Spleen (tissue), 11 donors: ENCODE measurements around the gene TMEM120A. TPM values are rescaled to one million over a fixed set of nuclear protein-coding genes. Genes with fewer than 3 reads are reported as not detected.
A peak's percentile ranks its signal among the peaks of the same experiment; 100 is the strongest.

Experiments
- DNase-seq: peaks from one replicate; pipeline ENCODE4 v3.0.0-alpha.2; 2020
- H3K27ac ChIP-seq, 8 donors: fragments of 200-600 bp; sonication (generic) in 7 of 8; 1 replicate in 4 of 8; 2 replicates in 4 of 8; pipeline versions ENCODE4 v1.5.0 to v1.8.0; 2016 to 2021; ENCODE audit warnings: inconsistent platforms in 4 of 8, mild to moderate bottlenecking in 4 of 8, moderate library complexity in 1 of 8
- H3K27me3 ChIP-seq, 7 donors: fragments of 200-600 bp; sonication (generic) in 6 of 7; replicated peaks in 1 of 7; 1 replicate in 4 of 7; 2 replicates in 3 of 7; pipeline versions ENCODE4 v1.5.0 to v1.8.0; 2016 to 2021; ENCODE audit warnings: inconsistent platforms in 3 of 7, mild to moderate bottlenecking in 1 of 7
- H3K36me3 ChIP-seq, 6 donors: fragments of 200-600 bp; sonication (generic) in 5 of 6; 1 replicate in 4 of 6; 2 replicates in 2 of 6; pipeline versions ENCODE4 v1.5.0 to v1.8.0; 2016 to 2021; ENCODE audit warnings: inconsistent platforms in 2 of 6
- H3K4me1 ChIP-seq, 6 donors: fragments of 200-600 bp; sonication (generic) in 5 of 6; 1 replicate in 3 of 6; 2 replicates in 3 of 6; pipeline versions ENCODE4 v1.5.0 to v1.8.0; 2016 to 2021; ENCODE audit warnings: inconsistent platforms in 3 of 6
- H3K4me3 ChIP-seq, 8 donors: fragments of 200-600 bp; sonication (generic) in 7 of 8; 1 replicate in 4 of 8; 2 replicates in 4 of 8; pipeline versions ENCODE4 v1.5.0 to v1.8.0; 2016 to 2021; ENCODE audit warnings: inconsistent platforms in 4 of 8, mild to moderate bottlenecking in 4 of 8, moderate library complexity in 2 of 8
- H3K9me3 ChIP-seq, 8 donors: fragments of 200-600 bp; sonication (generic) in 7 of 8; 1 replicate in 4 of 8; 2 replicates in 4 of 8; pipeline versions ENCODE4 v1.5.0 to v1.8.0; 2016 to 2021; ENCODE audit warnings: inconsistent platforms in 4 of 8
- POLR2A ChIP-seq, 3 donors: fragments of 450-650 bp; IDR thresholded peaks; one replicate each; pipeline ENCODE4 v1.5.1; 2017; ENCODE audit warnings: antibody characterized with exemption in 3 of 3, mild to moderate bottlenecking in 1 of 3
- POLR2AphosphoS5 ChIP-seq, 3 donors: sonication (generic); formaldehyde crosslinking; IDR thresholded peaks; one replicate each; pipeline ENCODE4 v1.5.1; 2017; ENCODE audit warnings: antibody characterized with exemption in 3 of 3
- WGBS, 5 donors: extraction: QIAGEN DNeasy Blood & Tissue Kit in 3 of 5; methylation state at CpG; one replicate each; pipeline versions ENCODE4 v1.1.5 to v1.1.7; 2013 to 2018; 5-methylcytosine and 5-hydroxymethylcytosine counted together
- intact Hi-C: fragments of 100-400 bp; cut with DNase I; formaldehyde crosslinking; loops from one replicate; pipeline ENCODE4 v1.15.0; 2023; ENCODE audit warnings: low total_unique reads
- polyA plus RNA-seq, 3 donors: library from polyadenylated mRNA; stranded (reverse); fragments of 200-250 nt; gene quantifications; one replicate each; pipeline ENCODE4 v1.2.1, GENCODE V29; 2013
- total RNA-seq, 7 donors: library from RNA; depleted of rRNA in 3 of 7; stranded (reverse); fragments of >200 nt in 3 of 7; fragmentation: NEBNext Ultra II Directional in 4 of 7; extraction: Animal tissue kit (Norgen Biotek cat#: 25700) in 4 of 7; gene quantifications; one replicate each; pipeline versions ENCODE4 v1.1.0 to v1.2.1, GENCODE V29; 2016 to 2021
- TF ChIP-seq, protein P1 (sequence below), 11 experiments: fragments of 200-600 bp in 7 of 11; fragments of 450-650 bp in 4 of 11; sonication (generic) in 4 of 11; IDR thresholded peaks in 8 of 11; conservative IDR thresholded peaks in 3 of 11; 1 replicate in 7 of 11; 2 replicates in 4 of 11; pipeline versions ENCODE4 v1.4.0 to v1.8.0; 2016 to 2021; ENCODE audit warnings: antibody characterized with exemption in 11 of 11, inconsistent platforms in 4 of 11, mild to moderate bottlenecking in 1 of 11
- donor health status: healthy with polysubstance abuse.
- donor health status: DM: no; HTN: no; CAD: no; lungs with moderate emphysema.
- donor health status: DM: no; HTN: no; CAD: no.
- donor health status: Bipolar disorder and iron deficiency.
- donor health status: healthy.
- donor health status: DM: no; HTN: no; CAD: no.
- donor health status: DM: yes; HTN: yes; CAD: no.

The TMEM120A gene
- total and polyA plus RNA-seq, 10 donors, result 24.9 to 66.2 (median 46.6) TPM

DNA sequence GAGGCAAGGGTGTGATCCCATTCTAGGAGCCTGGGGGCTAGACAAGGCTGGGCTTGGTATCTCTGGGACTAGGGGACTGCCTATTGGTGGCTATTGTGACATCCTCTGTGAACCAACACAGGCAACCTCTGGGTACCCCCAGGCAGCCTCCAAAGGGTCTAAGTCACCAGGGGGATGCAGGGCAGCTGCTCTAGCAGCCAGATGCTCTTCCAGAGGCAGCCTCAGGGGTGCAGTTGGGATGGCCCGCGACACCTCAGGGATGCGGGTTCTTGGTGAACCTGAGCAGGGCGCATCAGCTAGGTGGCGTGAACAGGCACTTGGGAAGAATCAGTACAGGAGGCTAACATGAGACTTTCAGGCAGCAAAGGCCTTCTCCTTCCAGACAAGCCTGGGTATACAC, 1.6 kb upstream of the TMEM120A start:
- DNase-seq, result peak; percentile 77
- Histone ChIP-seq H3K36me3 (peaks cover 0 to 46% (median 9%) of the 10 kb centered on the region in 6 donors), H3K9me3 (no peaks in the 10 kb centered on the region), H3K4me1 (peaks cover 11 to 64% (median 24%) of the 10 kb centered on the region in 6 donors), H3K27ac (peak overlapping the region in 3 of 8 donors; percentile 84 to 87 (median 87)), H3K27me3 (no peaks in the 10 kb centered on the region), H3K4me3 (no peak overlapping the region)
- TF ChIP-seq, protein P1, sequence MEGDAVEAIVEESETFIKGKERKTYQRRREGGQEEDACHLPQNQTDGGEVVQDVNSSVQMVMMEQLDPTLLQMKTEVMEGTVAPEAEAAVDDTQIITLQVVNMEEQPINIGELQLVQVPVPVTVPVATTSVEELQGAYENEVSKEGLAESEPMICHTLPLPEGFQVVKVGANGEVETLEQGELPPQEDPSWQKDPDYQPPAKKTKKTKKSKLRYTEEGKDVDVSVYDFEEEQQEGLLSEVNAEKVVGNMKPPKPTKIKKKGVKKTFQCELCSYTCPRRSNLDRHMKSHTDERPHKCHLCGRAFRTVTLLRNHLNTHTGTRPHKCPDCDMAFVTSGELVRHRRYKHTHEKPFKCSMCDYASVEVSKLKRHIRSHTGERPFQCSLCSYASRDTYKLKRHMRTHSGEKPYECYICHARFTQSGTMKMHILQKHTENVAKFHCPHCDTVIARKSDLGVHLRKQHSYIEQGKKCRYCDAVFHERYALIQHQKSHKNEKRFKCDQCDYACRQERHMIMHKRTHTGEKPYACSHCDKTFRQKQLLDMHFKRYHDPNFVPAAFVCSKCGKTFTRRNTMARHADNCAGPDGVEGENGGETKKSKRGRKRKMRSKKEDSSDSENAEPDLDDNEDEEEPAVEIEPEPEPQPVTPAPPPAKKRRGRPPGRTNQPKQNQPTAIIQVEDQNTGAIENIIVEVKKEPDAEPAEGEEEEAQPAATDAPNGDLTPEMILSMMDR (IDR thresholded peaks at IDR 0.05 in 8 of 11, conservative IDR thresholded peaks at IDR 0.05 in 3 of 11), result no peak
- no peak for TF ChIP-seq POLR2A (IDR thresholded peaks at IDR 0.05)
- TF ChIP-seq POLR2AphosphoS5 (IDR thresholded peaks at IDR 0.05), result no peak
- WGBS, 5 donors, result 97 to 100% (median 100%) methylated on average over 2 to 5 of the region's 5 CpGs
- intact Hi-C loops, result loop anchor here (10.0 kb wide), 1 partner anchor 121 kb away; the partner anchor contains the start of gene RHBDD2

GRCh38 chr7:75995052-75995471, 667 bp upstream of the TMEM120A start:
- H3K27ac ChIP-seq, result peak overlapping the region in 7 of 8 donors; percentile 77 to 96 (median 88)
- no peaks in the 10 kb centered on the region for H3K9me3 ChIP-seq
- H3K4me3 ChIP-seq, result peak overlapping the region; percentile 79 to 100 (median 94)
- WGBS, 5 donors, result 74 to 80% (median 76%) methylated on average over 11 of the region's 11 CpGs
- peak; percentile 78 for DNase-seq
- no peaks in the 10 kb centered on the region for H3K27me3 ChIP-seq
- peaks cover 0 to 37% (median 2%) of the 10 kb centered on the region in 6 donors for H3K36me3 ChIP-seq
- TF ChIP-seq POLR2A (IDR thresholded peaks at IDR 0.05), result no peak
- TF ChIP-seq, protein P1 (IDR thresholded peaks at IDR 0.05 in 8 of 11, conservative IDR thresholded peaks at IDR 0.05 in 3 of 11), result no peak
- TF ChIP-seq POLR2AphosphoS5 (IDR thresholded peaks at IDR 0.05), result no peak
- intact Hi-C loops, result loop anchor here (10.0 kb wide), 1 partner anchor 120 kb away; the partner anchor contains the start of gene RHBDD2
- H3K4me1 ChIP-seq, result peaks cover 11 to 73% (median 25%) of the 10 kb centered on the region in 6 donors

DNA sequence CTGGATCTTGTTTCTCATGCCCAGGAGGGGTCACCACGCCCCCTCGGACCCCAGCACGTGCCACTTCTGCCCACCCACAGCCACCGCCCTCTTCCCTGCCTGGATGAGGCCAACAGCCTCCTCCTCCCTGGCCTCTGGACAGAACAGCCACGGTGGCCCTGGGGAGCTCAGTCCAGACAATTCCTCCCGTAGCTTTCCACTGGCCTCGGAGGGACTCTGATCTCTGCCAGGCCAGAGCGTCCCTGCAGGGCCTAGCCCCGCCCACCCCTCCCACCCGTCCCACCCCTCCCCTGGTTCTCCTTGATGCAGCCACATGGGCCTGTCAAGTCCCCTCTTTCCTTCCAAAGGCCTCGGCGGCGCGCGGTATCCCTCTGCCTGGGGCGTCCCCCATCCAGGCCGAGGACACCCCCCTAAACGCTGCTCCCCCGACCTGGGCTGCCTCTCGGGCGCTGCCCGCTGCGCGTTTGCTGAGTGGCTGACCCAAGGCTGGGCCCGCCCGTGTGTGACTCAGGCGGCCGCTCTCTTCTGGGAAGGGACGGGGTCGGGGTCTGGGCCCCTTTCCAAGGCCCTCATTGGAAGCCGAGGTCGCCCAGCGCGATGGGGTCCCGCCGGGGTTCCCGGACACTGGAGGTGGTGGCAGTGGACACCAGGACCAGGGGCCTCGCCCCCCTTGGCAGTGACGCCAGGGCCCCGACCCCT, 557 bp downstream of the TMEM120A start:
- H3K27ac ChIP-seq, result peak overlapping the region; percentile 77 to 96 (median 87)
- DNase-seq, result peak; percentile 87
- intact Hi-C loops, result loop anchor here (10.0 kb wide), 1 partner anchor 119 kb away; the partner anchor contains the start of gene RHBDD2
- TF ChIP-seq POLR2A (IDR thresholded peaks at IDR 0.05) (no peak), POLR2AphosphoS5 (IDR thresholded peaks at IDR 0.05) (peak in 2 of 3 donors; percentile 38 to 76)
- whole genome bisulfite sequencing, 5 donors, result 5 to 7% (median 6%) methylated on average over 22 to 40 of the region's 40 CpGs
- peaks cover 0 to 30% (median 2%) of the 10 kb centered on the region in 6 donors for H3K36me3 ChIP-seq
- H3K4me1 ChIP-seq, result peaks cover 11 to 84% (median 33%) of the 10 kb centered on the region in 6 donors
- peak overlapping the region; percentile 79 to 100 (median 94) for H3K4me3 ChIP-seq
- no peaks in the 10 kb centered on the region for H3K27me3 ChIP-seq
- no peaks in the 10 kb centered on the region for H3K9me3 ChIP-seq

GRCh38 chr7:75992083-75992755, 2.2 kb downstream of the TMEM120A start:
- Histone ChIP-seq H3K4me3 (no peak overlapping the region), H3K36me3 (peaks cover 0 to 42% (median 10%) of the 10 kb centered on the region in 6 donors), H3K9me3 (no peaks in the 10 kb centered on the region), H3K27ac (peak overlapping the region in 2 of 8 donors; percentile 86 to 96), H3K27me3 (no peaks in the 10 kb centered on the region), H3K4me1 (peaks cover 11 to 88% (median 33%) of the 10 kb centered on the region in 6 donors)
- peak; percentile 75 for DNase-seq
- 90 to 95% (median 92%) methylated on average over 17 to 20 of the region's 20 CpGs for WGBS, 5 donors
- intact Hi-C loops, result loop anchor here (10.0 kb wide), 1 partner anchor 117 kb away; the partner anchor contains the start of gene RHBDD2
- TF ChIP-seq, protein P1 (IDR thresholded peaks at IDR 0.05 in 8 of 11, conservative IDR thresholded peaks at IDR 0.05 in 3 of 11), result no peak
- TF ChIP-seq POLR2AphosphoS5 (IDR thresholded peaks at IDR 0.05) (no peak), POLR2A (IDR thresholded peaks at IDR 0.05) (no peak)
